Prostate gland (tissue), 2 donors: ENCODE measurements around the gene DUOX1. TPM values are rescaled to one million over a fixed set of nuclear protein-coding genes. Genes with fewer than 3 reads are reported as not detected.

ENCODE experiments used
- DNase-seq: peaks from one replicate; pipeline ENCODE4 v3.0.0-alpha.2; 2019; ENCODE audit warnings: low spot score
- H3K27ac ChIP-seq, 2 donors: fragments of 200-600 bp; sonication (generic); 2 replicates each; pipeline ENCODE4 v1.5.1; 2017 to 2019
- H3K27me3 ChIP-seq: fragments of 200-600 bp; sonication (generic); replicated peaks from 2 replicates; pipeline ENCODE4 v1.5.1; 2019; ENCODE audit not compliant: insufficient read depth
- H3K36me3 ChIP-seq, 2 donors: fragments of 200-600 bp; sonication (generic); 1 replicate in 1 of 2; 2 replicates in 1 of 2; pipeline versions ENCODE4 v1.5.1 to v1.8.1; 2017 to 2019
- H3K4me1 ChIP-seq: fragments of 200-600 bp; sonication (generic); replicated peaks from 2 replicates; pipeline ENCODE4 v1.5.1; 2019
- H3K4me3 ChIP-seq, 2 donors: fragments of 200-600 bp; sonication (generic); 2 replicates each; pipeline ENCODE4 v1.5.1; 2017 to 2019
- H3K9me3 ChIP-seq: fragments of 200-600 bp; sonication (generic); 2 replicates; pipeline ENCODE4 v1.5.1; 2017
- POLR2A ChIP-seq: fragments of 450-650 bp; IDR thresholded peaks from one replicate; pipeline ENCODE4 v1.6.1; 2016; ENCODE audit warnings: antibody characterized with exemption, mild to moderate bottlenecking
- POLR2AphosphoS5 ChIP-seq: sonication (generic); formaldehyde crosslinking; IDR thresholded peaks from one replicate; pipeline ENCODE4 v1.6.1; 2017; ENCODE audit warnings: antibody characterized with exemption
- WGBS: methylation state at CpG from one replicate; pipeline ENCODE4 v1.1.5; 2018; 5-methylcytosine and 5-hydroxymethylcytosine counted together
- intact Hi-C: fragments of 100-400 bp; cut with DNase I; formaldehyde crosslinking; loops from one replicate; pipeline ENCODE4 v1.14.2; 2022
- total RNA-seq, 2 donors: library from RNA; depleted of rRNA; stranded (reverse); fragments of >200 nt; gene quantifications; one replicate each; pipeline ENCODE4 v1.1.0, GENCODE V29; 2016
- TF ChIP-seq, protein P1 (sequence below), 4 experiments: fragments of 200-600 bp in 2 of 4; fragments of 450-650 bp in 2 of 4; sonication (generic) in 2 of 4; IDR thresholded peaks; 1 replicate in 3 of 4; 2 replicates in 1 of 4; pipeline ENCODE4 v1.5.1; 2016 to 2019; ENCODE audit warnings: antibody characterized with exemption in 4 of 4, mild to moderate bottlenecking in 2 of 4, moderate library complexity in 2 of 4

DUOX1 gene
- total RNA-seq, 2 donors from 2014 or later: 18.4 to 32.1 TPM

GRCh38 chr15:45212493-45212892 lies 82.7 kb downstream of the DUOX1 start:
- no peak for TF ChIP-seq POLR2AphosphoS5
- TF ChIP-seq POLR2A: no peak
- TF ChIP-seq, protein P1, sequence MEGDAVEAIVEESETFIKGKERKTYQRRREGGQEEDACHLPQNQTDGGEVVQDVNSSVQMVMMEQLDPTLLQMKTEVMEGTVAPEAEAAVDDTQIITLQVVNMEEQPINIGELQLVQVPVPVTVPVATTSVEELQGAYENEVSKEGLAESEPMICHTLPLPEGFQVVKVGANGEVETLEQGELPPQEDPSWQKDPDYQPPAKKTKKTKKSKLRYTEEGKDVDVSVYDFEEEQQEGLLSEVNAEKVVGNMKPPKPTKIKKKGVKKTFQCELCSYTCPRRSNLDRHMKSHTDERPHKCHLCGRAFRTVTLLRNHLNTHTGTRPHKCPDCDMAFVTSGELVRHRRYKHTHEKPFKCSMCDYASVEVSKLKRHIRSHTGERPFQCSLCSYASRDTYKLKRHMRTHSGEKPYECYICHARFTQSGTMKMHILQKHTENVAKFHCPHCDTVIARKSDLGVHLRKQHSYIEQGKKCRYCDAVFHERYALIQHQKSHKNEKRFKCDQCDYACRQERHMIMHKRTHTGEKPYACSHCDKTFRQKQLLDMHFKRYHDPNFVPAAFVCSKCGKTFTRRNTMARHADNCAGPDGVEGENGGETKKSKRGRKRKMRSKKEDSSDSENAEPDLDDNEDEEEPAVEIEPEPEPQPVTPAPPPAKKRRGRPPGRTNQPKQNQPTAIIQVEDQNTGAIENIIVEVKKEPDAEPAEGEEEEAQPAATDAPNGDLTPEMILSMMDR (IDR thresholded peaks at IDR 0.05): no peak
- WGBS: 56% methylated on average over 1 of the region's 1 CpG
- no peak overlapping the region for H3K4me3 ChIP-seq

More at GRCh38 chr15:45212493-45212892, 82.7 kb downstream of the DUOX1 start:
- no peak for DNase-seq
- no peak overlapping the region for H3K27ac ChIP-seq
- no peaks in the 10 kb centered on the region for H3K36me3 ChIP-seq
- intact Hi-C loops: no loop called here
- H3K27me3 ChIP-seq: no peaks in the 10 kb centered on the region
- no peaks in the 10 kb centered on the region for H3K9me3 ChIP-seq
- no peaks in the 10 kb centered on the region for H3K4me1 ChIP-seq

Other genes starting within 250 kb of the DUOX1 start
- gene TERB2, start 173.3 kb upstream of the DUOX1 start, total RNA-seq: 1 to 10 TPM in 1 of 2 donors, not detected in 1; 5.0 TPM
- 100 to 1,000 TPM; 197 to 593 TPM for gene SORD, start 106.8 kb upstream of the DUOX1 start, total RNA-seq
- 1 to 10 TPM; 2.3 to 2.5 TPM for gene DUOX2, start 15.8 kb upstream of the DUOX1 start, total RNA-seq
- not detected for gene DUOXA2, start 15.7 kb upstream of the DUOX1 start, total RNA-seq
- 10 to 100 TPM; 17.6 to 38.8 TPM for gene DUOXA1, start 115 bp upstream of the DUOX1 start, total RNA-seq
- gene SHF, start 58.0 kb downstream of the DUOX1 start, total RNA-seq: 10 to 100 TPM; 11.2 to 13.7 TPM
- under 1 TPM in 1 of 2 donors, not detected in 1; 0.51 TPM for gene SLC28A2, start 122.2 kb downstream of the DUOX1 start, total RNA-seq
- 100 to 1,000 TPM in 1 of 2 donors, 10 to 100 TPM in 1; 12.9 to 254 TPM for gene GATM, start 248.6 kb downstream of the DUOX1 start, total RNA-seq